PFSK-1 (cell line): ENCODE data around the gene MYH3.

Experiments
- FOXP2 ChIP-seq: optimal IDR thresholded peaks from 2 replicates; pipeline ENCODE3; 2011; ENCODE audit warnings: borderline replicate concordance, control low read depth, inconsistent platforms; ENCODE audit not compliant: insufficient read depth; ENCODE audit errors: extremely low read length, extremely low read depth
- POLR2AphosphoS5 ChIP-seq: IDR thresholded peaks from 2 replicates; pipeline ENCODE4 v1.6.1; 2012; ENCODE audit warnings: low read depth, mild to moderate bottlenecking, control low read depth, low read length, moderate library complexity
- REST ChIP-seq, 2 experiments: IDR thresholded peaks; 2 replicates each; pipeline versions ENCODE4 v1.6.1 to v1.8.0; 2011 to 2012; ENCODE audit warnings: low read depth in 2 of 2, low read length in 2 of 2, control low read depth in 1 of 2, inconsistent platforms in 1 of 2, mild to moderate bottlenecking in 1 of 2, moderate library complexity in 1 of 2; ENCODE audit not compliant: insufficient read depth in 1 of 2
- SIN3A ChIP-seq: IDR thresholded peaks from 2 replicates; pipeline ENCODE4 v1.6.1; 2012; ENCODE audit warnings: mild to moderate bottlenecking, low read length, moderate library complexity, borderline replicate concordance; ENCODE audit not compliant: insufficient read depth
- TAF1 ChIP-seq: IDR thresholded peaks from 2 replicates; pipeline ENCODE4 v1.6.1; 2012; ENCODE audit warnings: low read length, control low read depth, borderline replicate concordance; ENCODE audit not compliant: insufficient read depth

- TF ChIP-seq REST (IDR thresholded peaks at IDR 0.05; ENCODE audit: insufficient read depth in 1 of 2, low read depth in 2 of 2, low read length in 2 of 2) (no peak), POLR2AphosphoS5 (no peak), TAF1 (no peak), SIN3A (no peak), FOXP2 (no peak)
These were observed 25.9 kb downstream of the MYH3 start for GRCh38 chr17:10631048-10631700.
